Thoracic aorta (tissue), 2 donors: Measurements from ENCODE around the gene BCAR3. TPM values are rescaled to one million over a fixed set of nuclear protein-coding genes. Genes with fewer than 3 reads are reported as not detected.

Source experiments
- ATAC-seq: fragments of 150-250 bp; one replicate; pipeline ENCODE4 v1.8.0; 2017; ENCODE audit warnings: low read depth; ENCODE audit not compliant: insufficient number of reproducible peaks, low FRiP score
- DNase-seq: peaks from one replicate; pipeline ENCODE4 v3.0.0-alpha.2; 2020; ENCODE audit warnings: low spot score
- H3K27ac ChIP-seq, 2 donors: fragments of 200-600 bp; sonication (generic); 1 replicate in 1 of 2; 2 replicates in 1 of 2; pipeline ENCODE4 v1.5.1; 2016; ENCODE audit warnings: mild to moderate bottlenecking in 2 of 2, moderate library complexity in 2 of 2
- H3K27me3 ChIP-seq: fragments of 200-600 bp; sonication (generic); replicated peaks from 2 replicates; pipeline ENCODE4 v1.6.0; 2016; ENCODE audit warnings: mild to moderate bottlenecking; ENCODE audit not compliant: insufficient read depth
- H3K36me3 ChIP-seq: fragments of 200-600 bp; sonication (generic); one replicate; pipeline ENCODE4 v1.5.1; 2016
- H3K4me1 ChIP-seq, 2 donors: fragments of 200-600 bp; sonication (generic); 1 replicate in 1 of 2; 2 replicates in 1 of 2; pipeline versions ENCODE4 v1.5.1 to v1.6.0; 2016; ENCODE audit warnings: low read depth in 2 of 2, mild to moderate bottlenecking in 1 of 2; ENCODE audit not compliant: control insufficient read depth in 1 of 2
- H3K4me3 ChIP-seq: fragments of 200-600 bp; sonication (generic); 2 replicates; pipeline ENCODE4 v1.5.1; 2016; ENCODE audit warnings: mild to moderate bottlenecking
- H3K9me3 ChIP-seq: fragments of 200-600 bp; sonication (generic); 2 replicates; pipeline ENCODE4 v1.5.1; 2016
- total RNA-seq, 2 donors: library from RNA; depleted of rRNA; stranded (reverse); fragments of >200 nt; gene quantifications; one replicate each; pipeline versions ENCODE4 v1.1.0 to v1.2.3, GENCODE V29; 2016
- TF ChIP-seq, protein P1 (sequence below): fragments of 200-600 bp; sonication (generic); IDR thresholded peaks from one replicate; pipeline ENCODE4 v1.5.1; 2019; ENCODE audit warnings: antibody characterized with exemption

The BCAR3 gene
- total RNA-seq, 2 donors from 2014 or later: 26.7 to 36.3 TPM

DNA sequence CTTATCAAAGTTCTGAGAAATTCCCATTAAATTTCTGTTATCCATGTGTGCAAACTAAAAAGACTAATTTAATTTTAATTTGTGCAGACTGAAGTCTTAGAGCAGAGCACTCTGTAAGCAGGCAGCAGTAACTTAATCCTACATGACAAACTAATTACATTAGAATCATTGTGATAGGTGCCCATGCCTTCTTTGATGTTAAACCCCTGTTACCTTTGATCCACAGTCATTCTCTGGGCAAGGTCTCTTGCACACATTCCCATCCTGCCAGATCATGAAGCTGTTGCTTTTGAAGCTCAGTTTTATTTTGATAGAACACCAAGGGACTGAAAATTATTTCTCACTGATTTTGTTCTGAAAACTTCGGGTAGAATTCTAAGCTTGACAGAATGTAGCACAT, 77.2 kb downstream of the BCAR3 start:
- Histone ChIP-seq H3K27ac (no peak overlapping the region), H3K36me3 (no peaks in the 10 kb centered on the region), H3K27me3 (no peaks in the 10 kb centered on the region), H3K9me3 (no peaks in the 10 kb centered on the region), H3K4me3 (no peak overlapping the region), H3K4me1 (peaks cover 15 to 50% of the 10 kb centered on the region in 2 donors)
- DNase-seq: no peak
- ATAC-seq: no peak
- TF ChIP-seq, protein P1, sequence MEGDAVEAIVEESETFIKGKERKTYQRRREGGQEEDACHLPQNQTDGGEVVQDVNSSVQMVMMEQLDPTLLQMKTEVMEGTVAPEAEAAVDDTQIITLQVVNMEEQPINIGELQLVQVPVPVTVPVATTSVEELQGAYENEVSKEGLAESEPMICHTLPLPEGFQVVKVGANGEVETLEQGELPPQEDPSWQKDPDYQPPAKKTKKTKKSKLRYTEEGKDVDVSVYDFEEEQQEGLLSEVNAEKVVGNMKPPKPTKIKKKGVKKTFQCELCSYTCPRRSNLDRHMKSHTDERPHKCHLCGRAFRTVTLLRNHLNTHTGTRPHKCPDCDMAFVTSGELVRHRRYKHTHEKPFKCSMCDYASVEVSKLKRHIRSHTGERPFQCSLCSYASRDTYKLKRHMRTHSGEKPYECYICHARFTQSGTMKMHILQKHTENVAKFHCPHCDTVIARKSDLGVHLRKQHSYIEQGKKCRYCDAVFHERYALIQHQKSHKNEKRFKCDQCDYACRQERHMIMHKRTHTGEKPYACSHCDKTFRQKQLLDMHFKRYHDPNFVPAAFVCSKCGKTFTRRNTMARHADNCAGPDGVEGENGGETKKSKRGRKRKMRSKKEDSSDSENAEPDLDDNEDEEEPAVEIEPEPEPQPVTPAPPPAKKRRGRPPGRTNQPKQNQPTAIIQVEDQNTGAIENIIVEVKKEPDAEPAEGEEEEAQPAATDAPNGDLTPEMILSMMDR: no peak

- Histone ChIP-seq H3K36me3 (no peaks in the 10 kb centered on the region), H3K4me1 (peaks cover 8 to 50% of the 10 kb centered on the region in 2 donors), H3K27me3 (no peaks in the 10 kb centered on the region), H3K4me3 (no peak overlapping the region), H3K27ac (no peak overlapping the region), H3K9me3 (no peaks in the 10 kb centered on the region)
- ATAC-seq (no peak), DNase-seq (no peak)
- TF ChIP-seq, protein P1: no peak
Measured at GRCh38 chr1:93603601-93604000, 78.0 kb downstream of the BCAR3 start.

DNA sequence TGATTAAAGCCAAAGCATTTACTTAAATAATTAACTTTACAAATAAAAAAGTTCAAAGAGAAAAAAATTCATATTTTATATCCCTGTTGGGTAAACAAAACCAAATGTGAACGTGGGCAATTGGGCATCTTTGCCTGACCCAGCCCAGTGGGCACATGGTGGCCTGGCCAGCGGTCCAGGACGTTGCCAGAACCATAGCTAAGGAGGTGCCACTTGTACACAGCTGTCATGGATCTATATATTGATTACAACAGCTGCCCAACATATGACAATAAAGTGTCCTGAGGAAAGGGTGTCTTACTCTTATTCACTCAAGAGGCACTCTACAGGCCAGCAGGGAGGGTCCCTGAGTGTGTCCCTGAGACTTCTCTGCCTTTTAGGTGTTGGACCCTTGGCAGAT, 78.5 kb downstream of the BCAR3 start:
- Histone ChIP-seq H3K27me3 (no peaks in the 10 kb centered on the region), H3K4me1 (peaks cover 4 to 50% of the 10 kb centered on the region in 2 donors), H3K4me3 (no peak overlapping the region), H3K9me3 (no peaks in the 10 kb centered on the region), H3K27ac (no peak overlapping the region), H3K36me3 (no peaks in the 10 kb centered on the region)
- ATAC-seq (no peak), DNase-seq (no peak)
- TF ChIP-seq, protein P1: no peak

- DNase-seq: no peak
- TF ChIP-seq, protein P1: no peak
- no peak for ATAC-seq
- H3K27me3 ChIP-seq: no peaks in the 10 kb centered on the region
- H3K36me3 ChIP-seq: no peaks in the 10 kb centered on the region
- H3K4me3 ChIP-seq: no peak overlapping the region
- no peaks in the 10 kb centered on the region for H3K9me3 ChIP-seq
- peaks cover under 1 to 51% of the 10 kb centered on the region in 2 donors for H3K4me1 ChIP-seq
- no peak overlapping the region for H3K27ac ChIP-seq
Measured at GRCh38 chr1:93602101-93602500, 79.5 kb downstream of the BCAR3 start.

DNA sequence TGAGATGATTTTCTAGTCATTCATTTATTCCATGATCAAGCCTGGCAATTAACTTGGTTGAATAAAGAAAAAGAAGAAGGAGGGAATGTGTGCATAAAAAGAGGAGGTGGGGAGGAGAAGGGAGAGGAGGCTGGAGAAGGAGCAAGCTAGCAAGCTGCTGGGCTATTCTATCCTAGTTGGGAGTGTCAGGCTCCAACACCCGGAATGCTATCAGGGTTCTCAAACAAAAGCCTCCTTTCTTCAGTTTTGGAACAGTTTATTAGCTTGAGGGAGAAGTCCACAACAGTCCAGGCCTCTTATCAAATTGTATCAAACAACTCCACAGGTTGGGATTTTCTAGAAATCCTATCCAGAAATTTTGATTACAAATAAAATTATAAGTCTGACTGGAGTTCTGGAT, 80.0 kb downstream of the BCAR3 start:
- ATAC-seq: no peak
- TF ChIP-seq, protein P1: no peak
- no peaks in the 10 kb centered on the region for H3K27me3 ChIP-seq
- peaks cover 5 to 51% of the 10 kb centered on the region in 2 donors for H3K4me1 ChIP-seq
- H3K4me3 ChIP-seq: no peak overlapping the region
- no peaks in the 10 kb centered on the region for H3K36me3 ChIP-seq
- no peak overlapping the region for H3K27ac ChIP-seq
- no peaks in the 10 kb centered on the region for H3K9me3 ChIP-seq
- DNase-seq: no peak
